GM18867 (cell line): ENCODE results near the gene TPT1.
"Not testable (repeated sequence)": the region's sequence is repeated elsewhere in the genome, so short reads cannot be mapped to it uniquely, and the experiment has no call there.

ENCODE experiments used
- ATAC-seq: cut with Tn5 transposase; IDR thresholded peaks from one replicate; pipeline ENCODE4 v1.9.1; 2021; ENCODE audit warnings: mild to moderate bottlenecking, moderate library complexity; ENCODE audit not compliant: unreplicated experiment

The TPT1 gene

DNA sequence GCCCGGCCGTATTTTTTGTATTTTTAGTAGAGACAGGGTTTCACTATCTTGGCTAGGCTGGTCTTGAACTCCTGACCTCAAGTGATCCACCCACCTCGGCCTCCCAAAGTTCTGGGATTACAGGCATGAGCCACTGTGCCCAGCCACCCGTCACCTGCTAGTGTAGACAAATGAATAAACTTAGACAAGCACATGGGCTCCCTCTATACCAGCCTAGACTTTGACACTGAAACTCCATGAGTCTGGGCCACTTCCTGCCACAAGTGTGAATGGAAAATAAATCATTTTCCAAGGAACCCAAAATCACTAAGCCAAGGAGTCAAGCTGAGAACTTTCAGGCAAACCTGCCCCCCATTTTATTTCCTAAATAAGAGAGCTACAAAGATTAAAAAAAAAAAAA, 27.0 kb upstream of the TPT1 start:
- no peak for ATAC-seq

DNA sequence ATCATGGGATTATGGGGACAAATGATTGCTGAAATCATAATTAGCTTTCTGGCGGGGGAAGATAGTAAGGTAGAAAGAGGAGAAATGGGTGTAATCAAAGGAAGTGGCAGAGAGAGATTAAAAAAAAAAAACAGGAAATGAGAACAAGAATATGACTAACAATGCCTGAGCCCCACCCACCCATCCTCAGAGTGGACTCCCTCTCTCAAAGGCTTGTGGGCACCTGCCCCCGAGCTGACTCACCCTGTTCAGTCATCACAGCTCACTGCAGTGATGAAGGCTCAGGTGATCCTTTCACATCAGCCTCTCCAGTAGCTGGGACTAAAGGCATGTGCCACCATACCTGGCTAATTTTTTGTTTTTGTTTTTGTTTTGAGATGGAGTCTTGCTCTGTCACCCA, 26.4 kb upstream of the TPT1 start:
- peak; percentile 87 for ATAC-seq

DNA sequence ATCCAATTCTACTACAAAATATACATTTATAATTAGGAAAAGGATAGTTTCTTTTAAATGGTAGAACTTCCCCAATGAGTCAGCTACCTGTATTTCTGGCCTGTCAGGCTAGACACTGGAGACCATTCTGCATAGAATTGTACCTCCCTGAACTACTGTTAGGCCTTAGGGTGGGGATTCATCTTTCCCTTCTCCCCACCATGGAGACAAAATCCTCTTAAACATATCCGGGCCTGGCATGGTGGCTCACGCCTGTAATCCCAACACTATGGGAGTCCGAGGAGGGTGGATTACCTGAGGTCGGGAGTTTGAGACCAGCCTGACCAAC, 24.5 kb upstream of the TPT1 start:
- no peak for ATAC-seq

DNA sequence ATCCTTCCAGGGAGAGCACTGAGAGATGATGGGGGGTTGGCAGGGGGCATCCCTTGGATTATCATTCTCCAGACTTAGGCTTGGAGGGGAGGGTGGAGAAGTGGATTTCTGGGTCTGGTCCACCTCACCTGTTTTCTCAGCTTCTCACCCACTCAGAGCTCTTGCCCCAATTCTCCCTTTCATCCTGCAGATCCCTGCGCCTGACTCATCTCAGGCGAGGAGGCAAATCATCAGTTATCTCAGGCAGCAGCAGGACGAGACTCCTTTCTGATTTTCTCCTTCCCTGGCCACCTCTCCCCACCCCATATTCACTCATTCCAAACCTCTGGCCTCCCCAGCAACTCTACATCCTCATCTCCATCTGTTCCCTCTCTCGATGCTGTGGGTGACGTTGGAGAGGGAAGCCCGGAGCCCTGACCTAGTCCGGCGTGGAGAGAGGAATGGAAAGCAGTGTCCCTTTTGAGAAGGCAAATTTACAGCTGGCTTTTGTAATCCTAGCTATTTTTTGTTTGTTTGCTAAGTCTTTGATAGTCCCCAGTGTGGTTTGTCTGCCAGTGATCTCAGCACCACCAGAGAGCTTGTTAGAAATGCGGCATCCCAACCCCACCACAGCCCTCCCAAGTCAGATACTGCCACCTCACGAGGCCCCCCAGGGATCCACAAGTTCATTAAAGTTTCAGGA, 24.0 kb upstream of the TPT1 start:
- ATAC-seq: no peak

DNA sequence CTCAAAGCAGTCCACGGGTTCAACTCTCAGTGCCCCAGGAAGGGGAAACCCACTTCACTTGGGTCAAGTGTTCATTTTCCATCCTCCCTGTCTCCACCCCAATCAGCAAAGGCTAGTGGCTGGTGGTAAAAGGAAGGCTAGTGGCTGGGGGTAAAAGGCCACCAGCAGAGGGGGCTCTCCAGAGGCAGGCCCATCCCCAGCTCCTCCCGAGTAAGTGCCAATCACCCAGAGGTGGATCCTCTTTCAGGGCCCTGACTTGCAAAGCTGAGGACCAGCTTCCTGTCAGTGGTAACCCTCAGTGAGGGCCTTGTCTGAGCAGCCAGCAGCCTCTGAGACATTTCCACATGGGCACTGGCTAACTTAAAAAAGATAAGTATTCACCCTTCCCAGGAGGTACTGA, 22.0 kb upstream of the TPT1 start:
- no peak for ATAC-seq

DNA sequence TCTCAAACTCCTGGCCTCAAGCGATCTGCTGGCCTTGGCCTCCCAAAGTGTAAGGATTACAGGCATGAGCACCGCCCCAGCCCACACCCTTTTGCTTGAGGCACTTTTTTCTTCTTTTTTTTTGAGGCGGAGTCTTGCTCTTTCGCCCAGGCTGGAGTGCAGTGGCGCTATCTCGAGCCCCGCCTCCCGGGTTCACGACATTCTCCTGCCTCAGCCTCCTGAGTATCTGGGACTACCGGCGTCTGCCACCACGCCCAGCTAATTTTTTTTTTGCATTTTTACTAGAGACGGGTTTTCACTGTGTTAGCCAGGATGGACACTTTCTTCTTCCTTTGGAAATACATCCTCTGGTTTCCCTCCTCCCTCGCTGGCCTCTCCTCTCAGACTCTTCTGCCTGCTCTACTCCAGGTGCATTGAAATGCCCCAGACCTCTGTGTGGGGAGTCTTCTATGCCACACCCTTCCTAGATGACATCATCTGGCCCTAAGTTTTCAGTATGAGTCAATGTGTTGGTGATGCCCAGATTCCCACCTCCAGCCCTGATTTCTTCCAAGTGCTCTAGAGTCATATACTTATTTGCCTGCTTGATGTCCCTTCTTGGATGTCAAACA, 20.7 kb upstream of the TPT1 start:
- no peak for ATAC-seq

DNA sequence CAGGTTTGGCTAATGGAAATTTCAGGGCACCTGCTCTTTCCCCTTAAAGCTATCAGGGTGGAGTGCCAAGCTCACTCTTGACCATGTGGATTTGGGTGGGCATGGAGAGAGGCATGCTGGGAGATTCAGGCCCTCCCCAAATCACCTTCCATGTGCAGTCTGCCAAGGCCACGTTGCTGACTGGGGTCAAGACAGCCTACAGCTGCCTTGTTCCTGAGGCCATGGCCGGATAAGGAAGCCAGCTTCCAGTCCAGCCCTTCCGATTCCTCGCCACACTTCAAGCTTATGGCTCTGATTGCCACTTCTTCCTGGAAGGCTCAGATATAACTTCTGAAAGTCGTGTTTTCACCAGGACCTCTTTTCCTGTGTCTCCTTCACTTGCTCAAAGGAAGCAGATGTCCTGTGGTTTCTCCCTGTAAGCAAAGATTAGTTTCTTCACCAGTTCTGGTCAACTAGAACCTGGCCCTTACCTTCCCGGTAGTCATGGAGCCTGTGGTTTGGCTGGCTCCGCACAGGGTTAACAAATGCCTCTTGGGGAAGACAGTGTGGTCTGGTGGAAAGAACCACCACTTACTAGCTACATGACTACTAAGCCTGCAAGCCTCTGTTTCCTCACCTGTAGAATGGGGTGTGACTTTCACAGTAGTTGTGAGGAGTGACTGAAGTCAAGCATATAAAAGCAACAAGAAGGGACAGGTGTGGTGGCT, 16.1 kb upstream of the TPT1 start:
- no peak for ATAC-seq

DNA sequence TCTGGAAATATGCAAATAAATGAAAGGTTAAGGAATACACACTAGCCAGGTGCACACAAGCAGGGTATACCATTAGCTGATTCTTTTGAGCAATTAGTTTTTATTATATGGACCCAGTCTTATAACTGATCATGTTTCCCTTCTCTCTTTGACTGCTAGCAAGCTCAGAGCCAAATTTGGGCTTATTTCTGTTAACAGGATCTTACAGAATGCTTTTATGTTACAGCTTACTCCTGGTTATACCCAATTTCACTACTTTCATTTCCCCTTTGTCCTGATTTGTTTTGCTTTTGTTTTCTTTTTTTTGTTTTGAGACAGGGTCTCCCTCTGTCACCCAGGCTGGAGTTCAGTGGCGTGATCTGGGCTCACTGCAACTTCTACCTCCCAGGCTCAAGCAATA, 12.9 kb upstream of the TPT1 start:
- no peak for ATAC-seq

DNA sequence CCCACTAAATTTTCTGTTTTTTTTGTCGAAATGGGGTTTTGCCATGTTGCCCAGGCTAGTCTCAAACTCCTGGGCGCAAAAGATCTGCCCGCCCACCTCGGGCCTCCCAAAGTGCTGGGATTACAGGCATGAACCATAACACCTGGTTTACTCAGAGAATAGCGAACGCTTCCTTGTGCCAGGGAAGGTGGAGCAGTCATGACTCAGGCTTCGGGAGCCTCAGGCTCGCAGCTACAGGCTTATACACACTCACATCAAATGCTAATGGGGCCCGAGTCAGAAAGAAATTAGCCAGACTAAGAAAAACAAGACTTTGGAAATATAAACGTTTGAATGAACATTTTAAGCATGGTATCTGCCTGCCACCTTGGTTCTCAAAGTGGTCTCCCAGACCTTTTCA, 11.0 kb upstream of the TPT1 start:
- ATAC-seq: no peak

DNA sequence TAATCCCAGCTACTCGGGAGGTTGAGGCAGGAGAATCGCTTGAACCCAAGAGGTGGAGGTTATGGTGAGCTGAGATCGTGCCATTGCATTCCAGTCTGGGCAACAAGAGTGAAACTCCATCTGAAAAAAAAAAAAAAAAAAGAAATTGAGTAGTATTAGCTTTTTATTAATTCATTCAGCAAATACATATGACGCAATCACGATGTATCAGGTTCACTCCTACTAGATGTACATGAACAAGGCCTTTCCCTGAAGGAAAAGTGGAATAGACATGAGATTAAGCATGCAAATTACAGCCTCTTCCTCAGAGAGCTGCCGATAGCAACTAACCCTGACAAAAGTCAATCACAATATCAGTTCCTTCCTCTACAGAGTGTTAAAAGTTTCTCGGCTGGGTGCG, 9.2 kb upstream of the TPT1 start:
- no peak for ATAC-seq

DNA sequence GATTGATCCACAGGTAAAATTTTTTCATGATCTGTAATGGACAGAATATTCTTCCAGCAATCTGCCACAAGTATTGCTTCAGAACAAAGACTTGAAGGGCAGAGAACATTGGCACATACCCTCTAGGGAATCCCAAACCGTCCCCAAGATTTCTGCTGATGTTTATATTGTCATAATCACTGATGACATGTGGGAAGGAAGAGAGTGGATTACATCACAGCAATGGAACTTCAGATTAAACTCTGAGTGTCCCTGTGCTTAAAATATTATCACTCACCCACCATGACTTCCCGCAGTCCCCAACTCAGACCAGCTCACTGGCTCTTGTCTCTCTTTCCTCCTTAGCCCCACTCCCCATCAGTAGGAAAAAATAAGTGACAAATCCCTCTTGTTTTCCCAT, 8.5 kb upstream of the TPT1 start:
- ATAC-seq: no peak

DNA sequence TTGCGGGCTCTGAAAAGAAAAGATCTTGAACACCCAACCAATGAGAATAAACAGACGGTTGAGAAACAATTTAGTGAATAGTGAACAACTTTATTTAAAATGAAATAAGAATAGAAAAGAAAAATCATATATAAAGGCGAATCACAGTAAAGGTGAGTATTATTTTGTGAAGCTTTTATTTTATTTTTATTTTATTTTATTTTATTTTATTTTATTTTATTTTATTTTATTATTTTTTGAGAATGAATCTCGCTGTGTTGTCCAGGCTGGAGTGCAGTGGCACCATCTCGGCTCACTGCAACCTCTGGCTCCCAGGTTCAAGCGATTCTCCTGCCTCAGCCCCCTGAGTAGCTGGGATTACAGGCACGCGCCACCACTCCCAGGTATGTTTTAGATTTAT, 3.1 kb upstream of the TPT1 start:
- ATAC-seq: not testable (repeated sequence)

DNA sequence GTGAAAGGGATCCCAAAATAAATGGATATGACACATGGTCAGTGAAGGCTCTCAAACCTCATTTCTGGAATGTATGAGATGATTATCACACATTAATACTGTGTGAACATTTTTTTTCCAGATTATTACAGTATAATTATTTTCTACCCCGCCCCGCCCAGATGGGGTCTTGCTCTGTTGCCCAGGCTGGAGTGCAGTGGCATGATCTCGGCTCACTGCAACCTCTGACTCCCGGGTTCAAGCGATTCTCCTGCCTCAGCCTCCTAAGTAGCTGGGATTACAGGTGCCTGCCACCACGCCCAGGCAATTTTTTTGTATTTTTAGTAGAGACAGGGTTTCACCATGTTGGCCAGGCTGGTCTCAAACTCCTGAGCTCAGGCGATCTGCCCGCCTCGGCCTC, 2.1 kb upstream of the TPT1 start:
- not testable (repeated sequence) for ATAC-seq

DNA sequence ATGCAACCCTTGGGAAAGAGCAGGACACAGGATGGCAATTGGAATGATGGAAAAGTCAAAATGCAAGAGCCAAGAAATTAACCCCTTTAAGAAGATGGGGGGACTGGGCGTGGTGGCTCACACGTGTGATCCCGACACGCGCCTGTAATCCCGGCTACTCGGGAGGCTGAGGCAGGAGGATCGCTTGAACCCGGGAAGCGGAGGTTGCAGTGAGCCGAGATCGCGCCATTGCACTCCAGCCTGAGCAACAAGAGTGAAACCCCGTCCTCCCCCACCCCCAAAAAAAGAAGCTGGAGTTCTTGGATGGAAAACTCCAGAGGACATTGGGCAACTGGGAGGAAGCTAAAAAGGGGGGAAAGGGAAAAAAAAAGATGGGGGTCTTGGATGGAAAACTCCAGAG, 1.7 kb upstream of the TPT1 start:
- ATAC-seq: not testable (repeated sequence)

DNA sequence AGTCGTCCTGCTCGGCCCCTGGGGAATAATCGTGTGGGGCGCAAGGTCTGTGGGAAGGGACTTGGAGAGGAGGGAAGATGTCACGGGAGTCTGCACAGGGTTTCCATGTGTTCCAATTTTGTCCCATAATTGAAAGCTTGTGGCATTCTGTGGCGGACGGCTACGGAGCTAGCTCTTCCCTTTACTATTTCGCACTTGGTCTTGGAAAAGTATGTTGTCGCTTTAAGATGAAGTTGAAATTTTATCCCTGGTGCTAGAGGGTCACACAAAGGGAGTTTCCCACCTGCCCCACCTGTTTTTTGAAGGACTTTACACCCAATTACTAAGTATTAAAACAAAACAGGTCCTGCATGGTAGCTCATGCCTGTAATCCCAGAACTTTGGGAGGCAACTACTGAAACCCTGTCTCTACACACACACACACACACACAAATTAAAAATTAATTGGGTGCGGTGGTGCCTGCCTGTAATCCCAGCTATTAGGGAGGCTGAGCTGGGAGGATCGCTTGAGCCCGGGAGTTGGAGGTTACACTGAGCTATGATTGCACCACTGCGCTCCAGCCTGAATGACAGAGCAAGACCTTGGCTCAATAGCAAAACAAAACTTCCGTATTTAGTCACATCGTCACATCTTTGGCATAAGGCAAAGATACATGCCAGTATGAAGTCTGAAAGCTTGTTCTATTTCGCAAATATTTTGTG, 967 bp upstream of the TPT1 start:
- ATAC-seq: no peak

DNA sequence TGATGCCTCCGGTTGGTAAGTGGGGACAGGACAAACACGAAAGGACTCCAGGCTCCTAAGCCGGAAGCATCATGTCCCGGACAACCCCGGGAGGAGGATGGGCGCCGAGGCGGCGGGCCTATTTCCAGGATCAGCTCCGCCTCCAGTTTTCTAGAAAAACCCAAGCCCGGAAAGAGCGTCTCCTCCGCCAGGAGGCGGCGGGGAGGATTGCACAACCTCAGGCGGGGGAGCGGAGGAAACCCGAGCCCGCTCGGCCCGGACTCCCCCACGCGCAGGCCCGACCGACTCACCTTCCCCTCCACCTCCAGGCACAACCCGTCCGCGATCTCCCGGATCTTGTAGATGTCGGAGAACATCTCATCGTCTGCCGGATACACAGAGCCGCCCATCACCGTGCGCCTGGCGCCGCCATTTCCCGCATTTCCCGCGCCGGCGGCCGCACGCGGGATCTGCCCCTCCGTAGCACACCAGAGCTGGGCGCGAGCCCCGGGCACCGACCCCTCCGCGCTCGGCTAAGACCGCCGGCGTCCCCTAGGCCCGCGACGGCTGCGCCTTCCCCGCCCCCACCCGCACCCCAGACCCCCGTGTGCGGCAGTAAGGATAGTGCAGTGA, 455 bp downstream of the TPT1 start:
- ATAC-seq: peak; percentile 37

DNA sequence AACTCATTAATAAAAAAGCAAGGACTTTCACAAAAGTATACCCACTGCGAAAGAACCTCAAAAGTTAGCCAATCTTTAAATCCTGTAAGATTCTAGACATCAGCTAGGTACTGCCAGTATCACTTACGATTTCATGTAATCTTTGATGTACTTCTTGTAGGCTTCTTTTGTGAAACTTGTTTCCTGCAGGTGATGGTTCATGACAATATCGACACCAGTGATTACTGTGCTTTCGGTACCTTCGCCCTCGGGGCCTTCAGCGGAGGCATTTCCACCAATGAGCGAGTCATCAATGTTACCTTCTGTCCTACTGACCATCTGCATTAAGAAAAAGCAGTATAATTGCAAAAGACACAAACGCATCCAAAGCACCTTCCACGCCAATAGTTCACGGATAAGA, 1.1 kb downstream of the TPT1 start:
- no peak for ATAC-seq

DNA sequence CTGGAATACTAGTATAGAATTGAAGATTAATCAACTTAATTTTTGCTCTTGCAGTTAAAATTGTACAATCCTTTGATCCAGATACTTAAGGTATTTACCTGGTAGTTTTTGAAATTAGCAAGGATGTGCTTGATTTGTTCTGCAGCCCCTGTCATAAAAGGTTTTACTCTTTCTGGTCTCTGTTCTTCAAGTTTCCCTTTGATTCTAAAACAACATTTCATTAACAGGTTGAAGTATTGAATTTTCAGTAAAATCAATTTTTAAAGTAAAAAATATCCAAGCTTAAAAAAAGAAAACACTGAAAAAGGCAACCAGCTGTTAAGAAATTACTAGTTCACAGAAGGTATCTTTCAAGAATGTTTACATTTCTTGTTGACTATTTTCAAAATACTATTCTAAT, 1.6 kb downstream of the TPT1 start:
- no peak for ATAC-seq

DNA sequence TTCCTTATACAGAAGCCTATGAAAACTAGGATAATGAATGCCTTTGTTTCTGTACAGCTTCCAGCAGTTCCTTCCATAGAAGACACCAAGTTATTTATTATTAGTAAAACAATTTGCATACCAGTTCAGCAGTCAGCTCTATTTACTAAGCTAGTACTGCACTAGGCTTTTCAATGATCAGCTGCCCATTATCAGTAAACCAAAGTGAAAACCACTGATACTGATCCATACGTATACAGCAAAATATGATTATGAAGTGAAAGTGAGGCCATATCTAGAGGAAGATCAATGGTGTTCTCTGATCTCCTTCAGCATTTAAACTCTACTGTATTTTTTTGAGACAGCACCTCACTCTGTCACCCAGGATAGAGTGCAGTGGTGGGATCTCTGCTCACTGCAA, 3.2 kb downstream of the TPT1 start:
- no peak for ATAC-seq

DNA sequence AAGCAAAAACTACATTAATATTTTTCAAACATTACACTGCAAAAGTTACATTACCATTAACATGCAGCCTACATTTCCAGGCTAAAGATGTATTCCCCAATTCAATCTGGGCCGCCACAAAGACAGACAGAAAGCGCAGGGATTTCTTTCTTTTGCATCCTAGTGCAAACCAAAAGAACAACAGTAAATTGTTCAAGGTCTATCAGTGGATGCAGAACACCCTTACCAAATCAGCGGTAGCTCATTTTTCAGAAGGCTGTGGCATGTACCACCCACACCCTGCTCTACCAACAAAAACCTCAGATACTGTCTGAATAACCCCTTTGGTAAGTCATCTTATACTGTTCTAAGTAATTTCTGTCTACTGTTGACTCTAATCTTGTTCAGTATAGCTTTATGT, 3.6 kb downstream of the TPT1 start:
- no peak for ATAC-seq

DNA sequence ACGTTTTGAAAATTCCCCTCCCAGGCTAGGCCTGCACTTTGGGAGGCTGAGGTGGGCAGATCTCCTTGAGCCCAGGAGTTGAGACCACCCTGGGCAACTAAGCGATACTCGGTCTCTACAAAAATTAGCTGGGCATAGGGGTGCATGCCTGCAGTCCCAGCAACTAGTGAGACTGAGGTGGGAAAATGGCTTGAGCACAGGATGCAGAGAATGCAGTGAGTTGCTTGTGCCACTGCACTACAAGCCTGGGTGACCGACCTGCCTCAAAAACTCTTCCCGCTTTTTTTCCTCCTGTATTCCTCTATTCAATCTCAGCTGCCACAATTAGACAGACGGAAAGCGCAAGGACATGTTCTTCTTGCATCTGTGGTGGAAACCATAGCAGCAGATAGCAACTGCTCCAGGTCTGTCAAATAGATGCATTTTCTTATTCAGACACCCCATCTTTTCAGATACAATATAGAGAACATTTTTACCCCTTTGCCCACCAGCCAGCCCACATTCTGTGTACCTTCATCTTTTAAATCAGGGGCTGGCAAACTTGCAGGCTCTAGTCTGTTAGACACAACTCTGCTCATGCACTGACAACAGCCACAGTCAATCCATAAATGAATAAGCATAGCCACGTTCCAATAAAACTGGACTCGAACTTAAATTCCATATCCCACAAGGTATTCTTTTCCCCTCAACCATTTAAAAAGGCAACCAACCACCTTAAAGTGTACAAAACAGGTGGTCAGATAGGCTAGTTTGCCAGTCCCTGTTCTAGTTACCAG, 4.8 kb downstream of the TPT1 start:
- no peak for ATAC-seq
